ENCODE results near the gene GRIN2A. TPM values are rescaled to one million over a fixed set of nuclear protein-coding genes. Genes with fewer than 3 reads are reported as not detected.

Gene GRIN2A
- total RNA-seq, 4 donors from 2014 or later = 0.32 to 3.6 (median 2.0) TPM

GRCh38 chr16:9826656-9827055 lies 355.6 kb downstream of the GRIN2A start:
- H3K27ac ChIP-seq (replicated peaks in 1 of 4) = no peak overlapping the region
- WGBS = 76% methylated on average over 2 of the region's 2 CpGs

DNA sequence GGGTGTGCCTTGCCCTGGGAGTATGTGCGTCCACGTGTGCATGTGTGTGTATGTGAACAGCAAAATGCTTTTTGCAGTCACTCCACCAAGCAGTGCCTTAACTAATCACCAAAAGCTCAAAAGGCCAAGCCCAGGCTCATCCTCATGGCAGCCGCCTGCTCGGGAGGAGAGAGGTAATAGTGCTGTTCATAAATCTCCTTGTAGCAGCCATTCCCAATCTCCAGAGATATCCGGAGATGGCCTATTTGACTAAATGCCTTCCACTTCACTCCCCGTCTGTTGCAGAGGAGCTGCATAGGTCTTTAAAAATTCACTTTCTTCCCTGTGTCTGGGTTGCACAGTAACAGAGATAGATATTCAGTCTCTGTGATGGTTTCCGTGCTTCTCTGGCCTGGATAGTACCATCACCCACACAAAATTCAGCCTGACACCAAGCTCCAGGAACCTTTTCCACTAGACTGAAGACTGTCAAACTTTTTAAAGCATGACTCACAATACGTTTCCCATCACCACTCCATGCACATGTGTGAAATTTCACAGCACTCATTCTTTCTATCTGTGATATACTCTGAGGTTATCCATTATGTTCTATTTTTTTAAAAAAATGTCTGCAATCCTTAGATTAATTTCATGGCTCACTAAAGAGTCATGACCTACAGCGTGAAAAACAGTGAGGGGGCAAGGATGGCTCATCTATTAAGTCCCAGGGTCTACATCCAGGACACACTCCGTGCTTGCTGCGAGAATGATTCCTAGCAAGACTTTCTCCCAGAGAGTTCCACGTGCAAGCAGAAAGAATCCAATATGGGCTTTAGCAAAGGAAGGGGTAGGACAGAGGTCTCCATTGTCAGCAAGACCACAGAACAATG lies 357.8 kb downstream of the GRIN2A start:
- H3K9me3 ChIP-seq = no peaks in the 10 kb centered on the region
- intact Hi-C loops (cut with DNase I) = no loop called here
- no peaks in the 10 kb centered on the region for H3K27me3 ChIP-seq
- H3K4me3 ChIP-seq = no peak overlapping the region
- H3K4me1 ChIP-seq = no peaks in the 10 kb centered on the region
- peak; percentile 90 for DNase-seq (ENCODE audit: extremely low spot score)
- no peaks in the 10 kb centered on the region for H3K36me3 ChIP-seq
- TF ChIP-seq POLR2A (IDR thresholded peaks at IDR 0.05; ENCODE audit: low read depth) (no peak), EP300 (IDR thresholded peaks at IDR 0.05) (no peak), POLR2AphosphoS5 (IDR thresholded peaks at IDR 0.05) (no peak)
- TF ChIP-seq, protein P1, sequence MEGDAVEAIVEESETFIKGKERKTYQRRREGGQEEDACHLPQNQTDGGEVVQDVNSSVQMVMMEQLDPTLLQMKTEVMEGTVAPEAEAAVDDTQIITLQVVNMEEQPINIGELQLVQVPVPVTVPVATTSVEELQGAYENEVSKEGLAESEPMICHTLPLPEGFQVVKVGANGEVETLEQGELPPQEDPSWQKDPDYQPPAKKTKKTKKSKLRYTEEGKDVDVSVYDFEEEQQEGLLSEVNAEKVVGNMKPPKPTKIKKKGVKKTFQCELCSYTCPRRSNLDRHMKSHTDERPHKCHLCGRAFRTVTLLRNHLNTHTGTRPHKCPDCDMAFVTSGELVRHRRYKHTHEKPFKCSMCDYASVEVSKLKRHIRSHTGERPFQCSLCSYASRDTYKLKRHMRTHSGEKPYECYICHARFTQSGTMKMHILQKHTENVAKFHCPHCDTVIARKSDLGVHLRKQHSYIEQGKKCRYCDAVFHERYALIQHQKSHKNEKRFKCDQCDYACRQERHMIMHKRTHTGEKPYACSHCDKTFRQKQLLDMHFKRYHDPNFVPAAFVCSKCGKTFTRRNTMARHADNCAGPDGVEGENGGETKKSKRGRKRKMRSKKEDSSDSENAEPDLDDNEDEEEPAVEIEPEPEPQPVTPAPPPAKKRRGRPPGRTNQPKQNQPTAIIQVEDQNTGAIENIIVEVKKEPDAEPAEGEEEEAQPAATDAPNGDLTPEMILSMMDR (IDR thresholded peaks at IDR 0.05) = no peak
- H3K27ac ChIP-seq (replicated peaks in 1 of 4) = no peak overlapping the region
- WGBS = 63% methylated on average over 12 of the region's 12 CpGs

More at GRCh38 chr16:9826656-9827055, 355.6 kb downstream of the GRIN2A start:
- no peaks in the 10 kb centered on the region for H3K27me3 ChIP-seq
- H3K4me1 ChIP-seq = no peaks in the 10 kb centered on the region
- TF ChIP-seq, protein P1 (IDR thresholded peaks at IDR 0.05) = no peak
- no peak for TF ChIP-seq POLR2AphosphoS5 (IDR thresholded peaks at IDR 0.05)
- no peaks in the 10 kb centered on the region for H3K9me3 ChIP-seq
- H3K36me3 ChIP-seq = no peaks in the 10 kb centered on the region
- no peak for DNase-seq (ENCODE audit: extremely low spot score)
- intact Hi-C loops (cut with DNase I) = no loop called here
- H3K4me3 ChIP-seq = no peak overlapping the region

DNA sequence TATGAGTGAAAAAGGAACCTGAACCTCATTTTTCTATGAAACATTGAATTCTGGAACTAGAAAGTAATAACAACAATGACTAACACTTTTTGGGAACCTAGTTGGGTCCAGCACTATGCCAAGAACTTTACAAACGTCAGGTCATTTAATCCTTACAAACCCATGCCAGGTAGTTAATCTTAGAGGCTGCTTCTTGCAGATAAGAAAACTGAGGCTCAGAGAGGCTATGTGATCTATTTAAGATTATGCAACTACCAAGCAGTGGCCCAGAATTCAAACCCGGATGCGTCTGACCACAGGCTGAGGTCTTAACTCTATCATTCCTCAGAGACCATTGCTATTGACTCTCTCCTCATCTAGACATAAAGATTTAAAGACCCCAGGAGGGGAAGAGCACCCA lies 358.7 kb downstream of the GRIN2A start:
- TF ChIP-seq EP300 (IDR thresholded peaks at IDR 0.05) (no peak), POLR2AphosphoS5 (IDR thresholded peaks at IDR 0.05) (no peak), POLR2A (IDR thresholded peaks at IDR 0.05; ENCODE audit: low read depth) (no peak)
- TF ChIP-seq, protein P1 (IDR thresholded peaks at IDR 0.05) = no peak
- no peak overlapping the region for H3K27ac ChIP-seq (replicated peaks in 1 of 4)
- H3K27me3 ChIP-seq = no peaks in the 10 kb centered on the region
- no peaks in the 10 kb centered on the region for H3K9me3 ChIP-seq
- intact Hi-C loops (cut with DNase I) = no loop called here
- 45% methylated on average over 3 of the region's 3 CpGs for WGBS
- no peaks in the 10 kb centered on the region for H3K4me1 ChIP-seq
- H3K4me3 ChIP-seq = no peak overlapping the region
- H3K36me3 ChIP-seq = no peaks in the 10 kb centered on the region
- peak; percentile 21 for DNase-seq (ENCODE audit: extremely low spot score)

DNA sequence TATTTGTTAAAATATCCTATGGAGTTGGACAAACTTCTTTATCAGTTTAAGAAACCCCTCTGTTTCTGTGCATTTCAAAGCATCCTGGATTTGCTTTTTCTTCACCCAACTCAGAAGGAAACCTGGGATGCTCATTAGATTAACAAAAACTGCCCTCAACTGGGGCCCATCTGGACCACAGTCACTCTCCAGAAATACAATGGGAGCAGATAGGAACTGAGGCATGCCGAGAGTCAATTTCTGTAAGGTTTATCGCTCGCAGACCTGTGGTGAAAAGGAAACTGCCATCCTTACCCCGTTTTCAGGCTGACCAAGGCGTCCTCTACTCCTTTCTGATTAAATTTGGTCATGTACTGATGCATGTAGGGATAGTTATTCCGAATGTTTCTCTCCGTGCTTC lies 360.3 kb downstream of the GRIN2A start:
- WGBS = 72% methylated on average over 7 of the region's 7 CpGs
- Histone ChIP-seq H3K9me3 (no peaks in the 10 kb centered on the region), H3K4me1 (no peaks in the 10 kb centered on the region), H3K36me3 (no peaks in the 10 kb centered on the region), H3K4me3 (no peak overlapping the region), H3K27ac (replicated peaks in 1 of 4) (no peak overlapping the region), H3K27me3 (no peaks in the 10 kb centered on the region)
- intact Hi-C loops (cut with DNase I) = no loop called here
- no peak for TF ChIP-seq POLR2A (IDR thresholded peaks at IDR 0.05; ENCODE audit: low read depth)
- TF ChIP-seq, protein P1 (IDR thresholded peaks at IDR 0.05) = no peak
- TF ChIP-seq EP300 (IDR thresholded peaks at IDR 0.05) = no peak
- TF ChIP-seq POLR2AphosphoS5 (IDR thresholded peaks at IDR 0.05) = no peak
- peak; percentile 53 for DNase-seq (ENCODE audit: extremely low spot score)
